HCT116 (cell line): ENCODE results near the gene LEPR. TPM values are rescaled to one million over a fixed set of nuclear protein-coding genes. Genes with fewer than 3 reads are reported as not detected.

ENCODE experiments used
- ATAC-seq: fragments of 200-7000 bp; cut with Tn5 transposase; 2 replicates; pipeline ENCODE4 v1.9.1; 2020; ENCODE audit warnings: mild to moderate bottlenecking, moderate library complexity
- BruUV-seq: library from RNA; stranded (reverse); fragments of 400-500 nt; replicated peaks from 2 replicates; lab custom pipeline; 2021; lab: Mats Ljungman, UMichigan
- CTCF ChIA-PET: fragments of 300-600 bp; sonication (Branson Sonifier 250); formaldehyde crosslinking; loops from one replicate; lab custom pipeline; 2021; ENCODE audit warnings: antibody characterized with exemption; lab: Charles Lee
- POLR2A ChIA-PET: fragments of 300-600, 350-600 bp; sonication (Branson Sonifier 250); formaldehyde crosslinking; loops from one replicate; lab custom pipeline; 2021; ENCODE audit warnings: antibody characterized with exemption; lab: Charles Lee
- RAD21 ChIA-PET, 2 experiments: fragments of 300-600 bp; sonication (Branson Sonifier 250); formaldehyde crosslinking; loops; one replicate each; lab custom pipeline; 2023; ENCODE audit warnings: low total read pairs in 2 of 2; ENCODE audit not compliant: uncharacterized antibody in 2 of 2, unreplicated experiment in 2 of 2, low non-redundant PET in 1 of 2; lab: Charles Lee
- DNase-seq: peaks from one replicate; pipeline ENCODE4 v3.0.0-alpha.2; 2010; ENCODE audit warnings: low read depth, low spot score
- H2AFZ ChIP-seq: fragments of 200-600 bp; shearing (Covaris generic), sonication (generic); 2 replicates; pipeline ENCODE4 v1.6.1; 2017; ENCODE audit warnings: low read depth, mixed run types, mixed read lengths, antibody characterized with exemption, low read length; ENCODE audit not compliant: poor library complexity, severe bottlenecking
- H3K27ac ChIP-seq: 2 replicates; pipeline ENCODE4 v1.5.1; 2012; ENCODE audit warnings: low read depth, low read length
- H3K27me3 ChIP-seq: fragments of 200-600 bp; sonication (generic); 2 replicates; pipeline ENCODE4 v1.6.1; 2016; ENCODE audit warnings: mixed run types, low read length, mixed read lengths; ENCODE audit not compliant: insufficient read depth
- H3K36me3 ChIP-seq, 2 experiments: fragments of 200-500 bp in 1 of 2; fragments of 200-600 bp in 1 of 2; sonication (Bioruptor generic) in 1 of 2; sonication (generic) in 1 of 2; 2 replicates each; pipeline versions ENCODE4 v1.5.1 to v1.6.1; 2014 to 2016; ENCODE audit warnings: low read length in 2 of 2, inconsistent platforms in 1 of 2, mixed read lengths in 1 of 2, mixed run types in 1 of 2; ENCODE audit not compliant: insufficient read depth in 2 of 2, control insufficient read depth in 1 of 2
- H3K4me1 ChIP-seq, 2 experiments: fragments of 200-600 bp in 1 of 2; sonication (generic) in 1 of 2; 2 replicates each; pipeline versions ENCODE4 v1.5.1 to v1.6.1; 2012 to 2017; ENCODE audit warnings: low read length in 2 of 2, inconsistent platforms in 1 of 2, mild to moderate bottlenecking in 1 of 2, mixed read lengths in 1 of 2, mixed run types in 1 of 2, moderate library complexity in 1 of 2; ENCODE audit not compliant: insufficient read depth in 2 of 2, control insufficient read depth in 1 of 2
- H3K4me2 ChIP-seq: fragments of 200-600 bp; sonication (generic); 2 replicates; pipeline ENCODE4 v1.6.1; 2017; ENCODE audit warnings: mixed run types, low read length, mixed read lengths
- H3K4me3 ChIP-seq, 2 experiments: fragments of 200-600 bp in 1 of 2; sonication (generic) in 1 of 2; replicated peaks in 1 of 2; 2 replicates each; pipeline ENCODE4 v1.5.1; 2011 to 2016; ENCODE audit warnings: low read length in 2 of 2, control low read depth in 1 of 2, low read depth in 1 of 2, mild to moderate bottlenecking in 1 of 2, mixed read lengths in 1 of 2, mixed run types in 1 of 2
- H3K79me2 ChIP-seq: fragments of 200-600 bp; sonication (generic); 2 replicates; pipeline ENCODE4 v1.6.1; 2017; ENCODE audit warnings: mild to moderate bottlenecking, mixed run types, low read length, moderate library complexity, mixed read lengths; ENCODE audit not compliant: insufficient read depth
- H3K9ac ChIP-seq: fragments of 200-600 bp; sonication (generic); 2 replicates; pipeline ENCODE4 v1.6.1; 2016; ENCODE audit warnings: low read length, mixed read lengths
- H3K9me2 ChIP-seq: fragments of 200-600 bp; sonication (generic), shearing (Covaris generic); 2 replicates; pipeline ENCODE4 v1.6.1; 2017; ENCODE audit warnings: mixed run types, mild to moderate bottlenecking, moderate library complexity; ENCODE audit not compliant: insufficient read depth
- H3K9me3 ChIP-seq, 2 experiments: fragments of 200-500 bp in 1 of 2; fragments of 200-600 bp in 1 of 2; sonication (Bioruptor generic) in 1 of 2; sonication (generic) in 1 of 2; 2 replicates each; pipeline ENCODE4 v1.6.1; 2014 to 2017; ENCODE audit warnings: low read length in 2 of 2, mixed read lengths in 2 of 2, inconsistent platforms in 1 of 2, low read depth in 1 of 2, mild to moderate bottlenecking in 1 of 2, mixed run types in 1 of 2, moderate library complexity in 1 of 2; ENCODE audit not compliant: control insufficient read depth in 1 of 2, insufficient read depth in 1 of 2
- H4K20me1 ChIP-seq: fragments of 200-600 bp; sonication (generic), shearing (Covaris generic); 2 replicates; pipeline ENCODE4 v1.6.1; 2017; ENCODE audit warnings: mixed run types, mild to moderate bottlenecking, moderate library complexity; ENCODE audit not compliant: insufficient read depth
- CBX3 ChIP-seq: IDR thresholded peaks from 2 replicates; pipeline ENCODE4 v1.6.1; 2012; ENCODE audit warnings: low read depth
- ELF1 ChIP-seq: IDR thresholded peaks from 2 replicates; pipeline ENCODE4 v1.6.1; 2012; ENCODE audit warnings: low read depth, borderline replicate concordance
- EZH2 ChIP-seq: fragments of 200-600 bp; sonication (generic); IDR thresholded peaks from 2 replicates; pipeline ENCODE4 v1.6.1; 2017; ENCODE audit warnings: antibody characterized with exemption, mixed run types
- POLR2A ChIP-seq: IDR thresholded peaks from 2 replicates; pipeline ENCODE4 v1.7.0; 2011; ENCODE audit warnings: borderline replicate concordance; ENCODE audit not compliant: insufficient read depth, insufficient read length; ENCODE audit errors: extremely low read depth
- RAD21 ChIP-seq: IDR thresholded peaks from 2 replicates; pipeline ENCODE4 v1.6.1; 2012; ENCODE audit warnings: low read depth, mild to moderate bottlenecking
- REST ChIP-seq: IDR thresholded peaks from 2 replicates; pipeline ENCODE4 v1.6.1; 2012; ENCODE audit warnings: low read depth
- TCF7L2 ChIP-seq: IDR thresholded peaks from 2 replicates; pipeline ENCODE4 v1.7.0; 2011; ENCODE audit warnings: borderline replicate concordance, inconsistent platforms; ENCODE audit not compliant: insufficient read depth, insufficient read length; ENCODE audit errors: extremely low read depth
- YY1 ChIP-seq: IDR thresholded peaks from 2 replicates; pipeline ENCODE4 v1.6.1; 2011; ENCODE audit warnings: low read length, low read depth, moderate library complexity, mild to moderate bottlenecking; ENCODE audit not compliant: insufficient replicate concordance; ENCODE audit errors: extremely low read depth
- ZBTB33 ChIP-seq: IDR thresholded peaks from 2 replicates; pipeline ENCODE4 v1.6.1; 2011; ENCODE audit warnings: mild to moderate bottlenecking, low read length, moderate library complexity; ENCODE audit not compliant: insufficient replicate concordance; ENCODE audit errors: extremely low read depth
- ZNF274 ChIP-seq: fragments of 200-500 bp; sonication (Bioruptor generic); IDR thresholded peaks from 2 replicates; pipeline ENCODE4 v1.6.1; 2014; ENCODE audit warnings: mild to moderate bottlenecking, low read depth, low read length, inconsistent platforms
- intact Hi-C: fragments of 100-400 bp; cut with micrococcal nuclease; formaldehyde crosslinking; loops from 2 replicates; pipeline ENCODE4 v1.10.0; 2022
- total RNA-seq: library from RNA; stranded (reverse); gene quantifications from one replicate; pipeline ENCODE4 v1.2.1, GENCODE V29; 2021; ENCODE audit not compliant: unreplicated experiment

Gene LEPR
- total RNA-seq, 1 experiment from 2014 or later = 6.0 TPM

- TF ChIP-seq ZNF274 = no peak
- TF ChIP-seq EZH2 = no peak
- TF ChIP-seq POLR2A = peak; percentile 47
- no peak for TF ChIP-seq TCF7L2
- no peak for TF ChIP-seq ZBTB33
Observed at GRCh38 chr1:65419681-65420589, 533 bp upstream of the LEPR start (continued).

- peaks cover 32 to 64% of the 10 kb centered on the region in 2 experiments for H3K4me1 ChIP-seq
- no peak overlapping the region for H2AFZ ChIP-seq
- H3K9me2 ChIP-seq = no peaks in the 10 kb centered on the region
- TSS peak; percentile 52 for BruUV-seq
- H3K27me3 ChIP-seq = no peaks in the 10 kb centered on the region
- ChIA-PET POLR2A (no interaction called here), RAD21 (no interaction called here), CTCF (no interaction called here)
- no peaks in the 10 kb centered on the region for H4K20me1 ChIP-seq
- peak overlapping the region; percentile 76 for H3K27ac ChIP-seq
- intact Hi-C loops = loop anchor here (10.0 kb wide), 3 partner anchors 187 to 823 kb away; no protein-coding TSS in a partner anchor
- H3K9ac ChIP-seq = peak overlapping the region; percentile 87
- peak overlapping the region; percentile 79 to 84 for H3K4me3 ChIP-seq
- peaks cover 44% of the 10 kb centered on the region for H3K79me2 ChIP-seq
- H3K9me3 ChIP-seq = no peaks in the 10 kb centered on the region
- H3K36me3 ChIP-seq = no peaks in the 10 kb centered on the region
- ATAC-seq (no peak), DNase-seq (no peak)
- H3K4me2 ChIP-seq = peak overlapping the region; percentile 87
- TF ChIP-seq RAD21 = no peak
- TF ChIP-seq CBX3 = no peak
- TF ChIP-seq YY1 = no peak
- no peak for TF ChIP-seq REST
- TF ChIP-seq ELF1 = no peak
Observed at GRCh38 chr1:65421351-65422025, 1.0 kb downstream of the LEPR start.
